Mucosa of descending colon (tissue), 3 donors: ENCODE results near the gene SLC7A10. TPM values are rescaled to one million over a fixed set of nuclear protein-coding genes. Genes with fewer than 3 reads are reported as not detected.

Experiments
- ATAC-seq: fragments of 200-7000 bp; cut with Tn5 transposase; one replicate; pipeline ENCODE4 v1.9.1; 2020; ENCODE audit warnings: mild to moderate bottlenecking, moderate library complexity
- DNase-seq, 3 donors: peaks; one replicate each; pipeline ENCODE4 v3.0.0-alpha.2; 2020
- H3K36me3 ChIP-seq: fragments of 200-600 bp; one replicate; pipeline ENCODE4 v1.8.0; 2021; ENCODE audit warnings: low read depth, mild to moderate bottlenecking
- H3K4me1 ChIP-seq: fragments of 200-600 bp; one replicate; pipeline ENCODE4 v1.8.0; 2021; ENCODE audit warnings: low read depth, mild to moderate bottlenecking
- H3K4me3 ChIP-seq: fragments of 200-600 bp; one replicate; pipeline ENCODE4 v1.8.0; 2021; ENCODE audit warnings: mild to moderate bottlenecking
- H3K9me3 ChIP-seq: fragments of 200-600 bp; one replicate; pipeline ENCODE4 v1.8.0; 2021; ENCODE audit warnings: mild to moderate bottlenecking
- CTCF ChIP-seq: fragments of 200-600 bp; IDR thresholded peaks from one replicate; pipeline ENCODE4 v1.8.0; 2022; ENCODE audit warnings: antibody characterized with exemption, mild to moderate bottlenecking
- intact Hi-C, 2 donors: fragments of 100-400 bp; cut with DNase I in 1 of 2; cut with micrococcal nuclease in 1 of 2; formaldehyde crosslinking; loops; one replicate each; pipeline versions ENCODE4 v1.11.0 to v1.11.1; 2022; cut with DNase I, micrococcal nuclease
- total RNA-seq, 3 donors: library from RNA; stranded (reverse); fragmentation: NEBNext Ultra II Directional in 2 of 3; extraction: Animal tissue kit (Norgen Biotek cat#: 25700) in 2 of 3; gene quantifications; one replicate each; pipeline versions ENCODE4 v1.2.1 to v1.2.4, GENCODE V29; 2021 to 2023
- donor health status: DM: no; HTN: no; CAD: no; lungs with moderate emphysema.
- donor health status: DM: no; HTN: no; CAD: no.
- donor health status: DM: no; HTN: yes; CAD: no.

SLC7A10 gene
- total RNA-seq, 3 donors from 2014 or later = not detected

GRCh38 chr19:33235269-33235995, 9.8 kb upstream of the SLC7A10 start:
- peak; percentile 75 to 95 (median 86) for DNase-seq
- H3K36me3 ChIP-seq = no peaks in the 10 kb centered on the region
- no peak overlapping the region for H3K4me3 ChIP-seq
- H3K9me3 ChIP-seq = no peaks in the 10 kb centered on the region
- H3K4me1 ChIP-seq = peaks cover 2% of the 10 kb centered on the region
- intact Hi-C loops = loop anchor here in 1 of 2 donors (5.0 kb wide), 1 partner anchor 67 kb away; the partner anchor contains the start of gene CEBPA
- peak; percentile 91 for ATAC-seq
- peak; percentile 82 for TF ChIP-seq CTCF

GRCh38 chr19:33234736-33235135, 9.1 kb upstream of the SLC7A10 start:
- Histone ChIP-seq H3K4me3 (no peak overlapping the region), H3K36me3 (no peaks in the 10 kb centered on the region), H3K9me3 (no peaks in the 10 kb centered on the region), H3K4me1 (peaks cover 2% of the 10 kb centered on the region)
- TF ChIP-seq CTCF = no peak
- DNase-seq (peak in 1 of 3 donors; percentile 15), ATAC-seq (no peak)
- intact Hi-C loops = loop anchor here in 1 of 2 donors (5.0 kb wide), 1 partner anchor 68 kb away; the partner anchor contains the start of gene CEBPA

- H3K4me3 ChIP-seq = no peak overlapping the region
- no peak for TF ChIP-seq CTCF
- ATAC-seq (no peak), DNase-seq (peak in 1 of 3 donors; percentile 35)
- intact Hi-C loops = no loop called here
- H3K9me3 ChIP-seq = no peaks in the 10 kb centered on the region
- H3K4me1 ChIP-seq = peaks cover 2% of the 10 kb centered on the region
- no peaks in the 10 kb centered on the region for H3K36me3 ChIP-seq
Measured at GRCh38 chr19:33234092-33234491, 8.4 kb upstream of the SLC7A10 start.

GRCh38 chr19:33233056-33233873, 7.6 kb upstream of the SLC7A10 start:
- peaks cover 2% of the 10 kb centered on the region for H3K4me1 ChIP-seq
- no peaks in the 10 kb centered on the region for H3K36me3 ChIP-seq
- TF ChIP-seq CTCF = no peak
- DNase-seq (peak in 1 of 3 donors; percentile 15), ATAC-seq (no peak)
- peaks cover 5% of the 10 kb centered on the region for H3K9me3 ChIP-seq
- no peak overlapping the region for H3K4me3 ChIP-seq
- intact Hi-C loops = no loop called here

- H3K36me3 ChIP-seq = no peaks in the 10 kb centered on the region
- peaks cover 9% of the 10 kb centered on the region for H3K9me3 ChIP-seq
- peaks cover 2% of the 10 kb centered on the region for H3K4me1 ChIP-seq
- intact Hi-C loops = no loop called here
- TF ChIP-seq CTCF = no peak
- no peak overlapping the region for H3K4me3 ChIP-seq
- DNase-seq (peak in 1 of 3 donors; percentile 14), ATAC-seq (no peak)
Measured at GRCh38 chr19:33232656-33233055, 7.0 kb upstream of the SLC7A10 start.
